Esophagus muscularis mucosa (tissue), 4 donors: ENCODE results near the gene COG4. TPM values are rescaled to one million over a fixed set of nuclear protein-coding genes. Genes with fewer than 3 reads are reported as not detected.

Experiments used
- DNase-seq: peaks from one replicate; pipeline ENCODE4 v3.0.0-alpha.2; 2017; ENCODE audit errors: extremely low spot score
- H3K27ac ChIP-seq, 4 donors: fragments of 200-600 bp; sonication (generic); replicated peaks in 1 of 4; 1 replicate in 3 of 4; 2 replicates in 1 of 4; pipeline ENCODE4 v1.5.1; 2016 to 2019; ENCODE audit warnings: mild to moderate bottlenecking in 1 of 4
- H3K27me3 ChIP-seq, 4 donors: fragments of 200-600 bp; sonication (generic); one replicate each; pipeline versions ENCODE4 v1.5.1 to v1.6.0; 2016 to 2019
- H3K36me3 ChIP-seq, 4 donors: fragments of 200-600 bp; sonication (generic); one replicate each; pipeline ENCODE4 v1.5.1; 2016 to 2019
- H3K4me1 ChIP-seq, 4 donors: fragments of 200-600 bp; sonication (generic); one replicate each; pipeline ENCODE4 v1.5.1; 2016 to 2019
- H3K4me3 ChIP-seq, 4 donors: fragments of 200-600 bp; sonication (generic); 1 replicate in 2 of 4; 2 replicates in 2 of 4; pipeline ENCODE4 v1.5.1; 2016 to 2019; ENCODE audit warnings: mild to moderate bottlenecking in 4 of 4, moderate library complexity in 1 of 4
- H3K9me3 ChIP-seq, 4 donors: fragments of 200-600 bp; sonication (generic); 1 replicate in 3 of 4; 2 replicates in 1 of 4; pipeline ENCODE4 v1.5.1; 2016 to 2019
- EP300 ChIP-seq: sonication (generic); formaldehyde crosslinking; IDR thresholded peaks from one replicate; pipeline ENCODE4 v1.6.1; 2017; ENCODE audit warnings: antibody characterized with exemption
- POLR2A ChIP-seq: fragments of 450-650 bp; IDR thresholded peaks from one replicate; pipeline ENCODE4 v1.6.1; 2017; ENCODE audit warnings: antibody characterized with exemption, moderate library complexity, mild to moderate bottlenecking, low read depth
- POLR2AphosphoS5 ChIP-seq, 2 donors: sonication (generic); formaldehyde crosslinking; IDR thresholded peaks; one replicate each; pipeline ENCODE4 v1.6.1; 2017; ENCODE audit warnings: antibody characterized with exemption in 2 of 2
- WGBS: methylation state at CpG from one replicate; pipeline ENCODE4 v1.1.5; 2018; 5-methylcytosine and 5-hydroxymethylcytosine counted together
- intact Hi-C: fragments of 100-400 bp; cut with DNase I; formaldehyde crosslinking; loops from one replicate; pipeline ENCODE4 v1.15.1; 2023
- total RNA-seq, 4 donors: library from RNA; depleted of rRNA; stranded (reverse); fragments of >200 nt; gene quantifications; one replicate each; pipeline versions ENCODE4 v1.1.0 to v1.2.1, GENCODE V29; 2016
- TF ChIP-seq, protein P1 (sequence below), 3 experiments: fragments of 200-600 bp in 2 of 3; fragments of 450-650 bp in 1 of 3; sonication (generic) in 2 of 3; IDR thresholded peaks; one replicate each; pipeline ENCODE4 v1.5.1; 2017 to 2019; ENCODE audit warnings: antibody characterized with exemption in 3 of 3, mild to moderate bottlenecking in 2 of 3, moderate library complexity in 1 of 3

Gene COG4
- total RNA-seq, 4 donors from 2014 or later = 30.6 to 40.0 (median 35.8) TPM

DNA sequence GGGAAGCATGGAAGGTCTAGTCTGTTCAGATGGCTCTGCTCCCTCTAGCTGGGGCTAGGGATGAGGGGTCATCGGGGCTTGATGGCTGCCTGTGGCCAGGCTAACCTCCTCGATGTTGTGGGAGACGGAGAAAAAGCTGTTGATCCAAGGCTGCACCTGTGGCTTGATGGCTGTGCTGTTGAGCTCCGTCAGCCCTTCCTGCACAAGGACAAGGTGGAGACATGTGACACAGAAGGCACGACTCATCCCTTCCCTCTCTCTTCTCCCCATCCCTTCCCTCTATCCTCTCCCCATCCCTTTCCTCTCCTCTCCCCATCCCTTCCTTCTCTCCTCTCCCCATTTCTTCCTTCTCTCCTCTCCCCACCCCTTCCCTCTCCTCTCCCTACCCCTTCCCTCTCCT, 40.7 kb downstream of the COG4 start:
- Histone ChIP-seq H3K4me3 (no peak overlapping the region), H3K27me3 (no peaks in the 10 kb centered on the region), H3K4me1 (peaks cover 12 to 20% (median 14%) of the 10 kb centered on the region in 4 donors), H3K36me3 (peaks cover 21 to 96% (median 81%) of the 10 kb centered on the region in 4 donors), H3K9me3 (no peaks in the 10 kb centered on the region), H3K27ac (no peak overlapping the region)
- TF ChIP-seq POLR2A (no peak), EP300 (no peak), POLR2AphosphoS5 (IDR thresholded peaks at IDR 0.05) (no peak)
- TF ChIP-seq, protein P1, sequence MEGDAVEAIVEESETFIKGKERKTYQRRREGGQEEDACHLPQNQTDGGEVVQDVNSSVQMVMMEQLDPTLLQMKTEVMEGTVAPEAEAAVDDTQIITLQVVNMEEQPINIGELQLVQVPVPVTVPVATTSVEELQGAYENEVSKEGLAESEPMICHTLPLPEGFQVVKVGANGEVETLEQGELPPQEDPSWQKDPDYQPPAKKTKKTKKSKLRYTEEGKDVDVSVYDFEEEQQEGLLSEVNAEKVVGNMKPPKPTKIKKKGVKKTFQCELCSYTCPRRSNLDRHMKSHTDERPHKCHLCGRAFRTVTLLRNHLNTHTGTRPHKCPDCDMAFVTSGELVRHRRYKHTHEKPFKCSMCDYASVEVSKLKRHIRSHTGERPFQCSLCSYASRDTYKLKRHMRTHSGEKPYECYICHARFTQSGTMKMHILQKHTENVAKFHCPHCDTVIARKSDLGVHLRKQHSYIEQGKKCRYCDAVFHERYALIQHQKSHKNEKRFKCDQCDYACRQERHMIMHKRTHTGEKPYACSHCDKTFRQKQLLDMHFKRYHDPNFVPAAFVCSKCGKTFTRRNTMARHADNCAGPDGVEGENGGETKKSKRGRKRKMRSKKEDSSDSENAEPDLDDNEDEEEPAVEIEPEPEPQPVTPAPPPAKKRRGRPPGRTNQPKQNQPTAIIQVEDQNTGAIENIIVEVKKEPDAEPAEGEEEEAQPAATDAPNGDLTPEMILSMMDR (IDR thresholded peaks at IDR 0.05) = no peak
- 80% methylated on average over 3 of the region's 5 CpGs for WGBS
- intact Hi-C loops = no loop called here
- DNase-seq = no peak

DNA sequence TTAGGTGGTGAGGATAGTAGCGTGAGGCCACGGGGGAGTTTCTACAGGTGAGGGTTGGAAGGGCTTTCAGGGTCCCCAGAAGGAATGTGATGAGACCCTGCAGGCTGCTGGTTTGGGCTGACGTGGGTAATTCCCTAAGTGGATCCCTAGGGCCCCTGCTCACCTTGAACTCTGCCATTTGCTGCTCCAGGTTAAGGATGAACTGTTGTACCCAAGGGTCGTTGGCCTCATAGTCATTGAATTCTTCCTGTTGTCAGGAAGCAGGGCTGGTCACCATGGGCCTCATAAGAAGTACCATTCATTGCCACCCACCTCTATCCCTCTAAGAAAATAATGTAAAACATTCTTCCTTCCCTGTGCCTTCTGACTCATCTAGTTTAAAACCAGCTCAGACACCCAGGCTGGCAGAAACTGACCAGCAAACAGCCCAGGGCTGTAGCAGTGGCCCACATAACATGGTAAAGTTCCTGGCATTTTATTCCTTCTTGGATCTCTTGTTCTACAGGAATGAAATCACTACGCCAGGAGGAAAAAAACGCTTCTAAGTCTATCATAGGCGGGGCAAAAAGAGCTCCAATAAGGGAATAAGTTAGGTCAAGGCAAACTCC, 41.3 kb downstream of the COG4 start:
- 82% methylated on average over 7 of the region's 7 CpGs for WGBS
- Histone ChIP-seq H3K27ac (no peak overlapping the region), H3K36me3 (peaks cover 17 to 95% (median 77%) of the 10 kb centered on the region in 4 donors)

DNA sequence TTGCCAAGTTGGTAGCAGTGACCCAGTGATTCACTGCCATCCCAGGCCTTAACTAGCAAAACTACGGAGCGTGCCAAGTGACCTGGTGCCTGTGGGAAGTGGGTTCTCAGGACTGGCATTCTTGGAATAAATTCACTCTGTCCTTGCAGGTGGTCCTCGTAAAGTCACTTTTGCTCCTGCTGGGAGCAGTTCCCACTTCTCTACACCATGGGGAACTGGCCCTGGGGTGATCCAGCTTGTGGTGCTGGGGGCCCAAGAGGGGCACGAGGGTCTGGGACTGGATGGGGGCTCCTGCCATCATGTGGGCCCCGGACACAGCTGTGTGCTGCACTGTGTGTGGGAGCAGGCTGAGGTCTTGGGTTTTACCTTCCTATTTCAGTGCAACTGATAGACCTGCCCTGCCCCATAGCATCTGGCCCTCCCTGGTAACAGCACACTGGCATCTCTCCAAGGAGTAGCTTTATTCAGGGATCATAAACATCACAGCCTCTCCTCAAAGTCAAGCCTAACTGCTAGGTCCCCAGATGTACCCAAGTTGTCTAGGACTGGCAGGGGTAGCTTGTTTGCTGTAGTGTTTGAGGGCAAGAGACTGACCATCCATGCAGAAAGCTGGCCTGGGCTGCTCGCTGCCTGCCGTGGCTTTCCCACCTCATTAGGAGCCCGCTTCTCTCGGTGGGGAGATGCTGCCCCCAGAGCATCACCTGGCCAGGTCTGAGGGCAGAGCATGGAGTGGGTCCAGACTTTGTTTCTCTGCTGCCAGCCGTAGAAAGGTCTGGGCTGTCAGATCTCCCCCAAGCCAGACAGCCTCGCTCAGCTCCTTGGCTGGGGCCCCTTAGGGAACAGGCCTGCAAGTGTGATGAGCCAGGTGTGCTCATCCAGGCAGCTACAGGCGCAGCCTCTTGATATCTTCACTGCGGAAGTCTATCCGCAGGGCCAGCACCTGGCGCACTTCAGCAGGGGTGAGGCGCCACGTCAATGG, 42.9 kb downstream of the COG4 start:
- H3K36me3 ChIP-seq = peaks cover 17 to 88% (median 66%) of the 10 kb centered on the region in 4 donors
- WGBS = 88% methylated on average over 8 of the region's 17 CpGs
- no peak overlapping the region for H3K4me3 ChIP-seq
- H3K27me3 ChIP-seq = no peaks in the 10 kb centered on the region
- no peak for DNase-seq
- H3K27ac ChIP-seq = no peak overlapping the region
- H3K4me1 ChIP-seq = peaks cover 20 to 31% (median 23%) of the 10 kb centered on the region in 4 donors
- no peaks in the 10 kb centered on the region for H3K9me3 ChIP-seq
- intact Hi-C loops = no loop called here
- TF ChIP-seq POLR2AphosphoS5 (IDR thresholded peaks at IDR 0.05) (no peak), POLR2A (no peak), EP300 (no peak)
- TF ChIP-seq, protein P1 (IDR thresholded peaks at IDR 0.05) = no peak

More for the DNA sequence above, 41.3 kb downstream of the COG4 start:
- Histone ChIP-seq H3K4me3 (no peak overlapping the region), H3K27me3 (no peaks in the 10 kb centered on the region), H3K4me1 (peaks cover 12 to 21% (median 14%) of the 10 kb centered on the region in 4 donors), H3K9me3 (no peaks in the 10 kb centered on the region)
- no peak for DNase-seq
- intact Hi-C loops = no loop called here
- TF ChIP-seq POLR2AphosphoS5 (IDR thresholded peaks at IDR 0.05) = no peak
- no peak for TF ChIP-seq EP300
- TF ChIP-seq, protein P1 (IDR thresholded peaks at IDR 0.05) = no peak
- TF ChIP-seq POLR2A = no peak

DNA sequence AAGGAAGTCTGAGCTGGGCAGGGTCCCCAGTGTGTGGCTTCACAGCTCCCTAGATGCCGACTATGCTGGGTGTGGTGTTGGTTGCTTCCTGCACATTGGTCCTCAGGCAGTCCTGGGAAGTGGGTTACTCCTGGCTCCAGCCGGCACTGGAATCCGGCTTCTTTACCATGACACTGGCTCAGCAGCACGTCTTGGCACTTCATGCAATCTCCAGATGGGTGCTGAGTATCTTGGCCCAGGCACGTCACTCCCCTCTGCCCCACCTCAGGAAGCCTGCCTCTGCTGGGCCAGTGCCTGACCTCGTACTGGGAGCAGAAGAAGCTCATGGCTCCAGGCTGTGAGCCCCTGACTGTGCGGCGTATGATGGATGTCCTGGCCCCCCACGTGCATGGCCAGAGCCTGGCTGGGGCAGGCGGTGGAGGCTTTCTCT, 44.4 kb downstream of the COG4 start:
- Histone ChIP-seq H3K9me3 (no peaks in the 10 kb centered on the region), H3K4me3 (no peak overlapping the region), H3K27me3 (no peaks in the 10 kb centered on the region), H3K4me1 (peaks cover 20 to 31% (median 23%) of the 10 kb centered on the region in 4 donors), H3K36me3 (peaks cover 21 to 88% (median 72%) of the 10 kb centered on the region in 4 donors), H3K27ac (peak overlapping the region in 2 of 4 donors; percentile 6 to 8)
- no peak for DNase-seq
- intact Hi-C loops = no loop called here
- 44% methylated on average over 3 of the region's 10 CpGs for WGBS
- TF ChIP-seq, protein P1 (IDR thresholded peaks at IDR 0.05) = no peak
- TF ChIP-seq POLR2A (no peak), POLR2AphosphoS5 (IDR thresholded peaks at IDR 0.05) (no peak), EP300 (no peak)
